ENCODE data around the gene COX8A.

The COX8A gene

DNA sequence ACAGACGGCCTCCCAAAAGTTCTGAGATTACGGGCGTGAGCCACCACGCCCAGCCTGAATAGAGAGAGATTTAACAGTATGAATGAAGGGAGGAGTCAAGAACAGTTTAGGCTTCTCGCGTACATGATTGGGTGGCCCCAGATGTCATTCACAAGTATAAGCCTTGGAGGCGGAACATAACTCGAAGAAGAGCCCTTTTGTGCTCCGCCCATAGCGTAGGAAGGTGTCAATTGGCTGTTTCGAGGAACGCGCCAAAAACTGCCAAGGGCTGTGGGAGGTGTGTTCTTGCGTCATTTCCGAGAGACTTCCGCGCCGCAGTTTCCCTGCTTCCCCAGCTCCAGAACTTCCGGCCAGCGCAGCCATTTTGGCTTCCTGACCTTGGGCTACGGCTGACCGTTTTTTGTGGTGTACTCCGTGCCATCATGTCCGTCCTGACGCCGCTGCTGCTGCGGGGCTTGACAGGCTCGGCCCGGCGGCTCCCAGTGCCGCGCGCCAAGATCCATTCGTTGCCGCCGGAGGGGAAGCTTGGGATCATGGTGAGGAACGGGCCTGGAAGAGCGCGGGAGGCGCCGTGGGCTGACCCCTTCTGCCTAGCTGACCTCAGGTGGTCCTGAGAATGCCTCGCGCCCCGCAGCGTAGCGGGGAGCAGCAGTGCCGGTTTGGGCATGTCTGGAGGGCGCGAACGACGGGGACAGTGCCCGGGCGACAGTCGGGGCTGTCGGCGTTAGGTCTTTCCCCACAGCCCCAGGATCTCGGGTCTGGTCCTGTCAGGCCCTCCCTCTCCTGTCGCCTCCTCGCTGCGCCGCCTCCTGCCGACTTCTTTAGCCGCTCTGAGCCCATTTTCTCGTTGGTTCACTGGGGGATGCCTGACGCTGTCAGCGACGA is at the start of gene COX8A:
Gene COX8A (plus strand): TSS at position 362 of the 885 bp plus-strand sequence. CDS start 61 bp downstream, at position 423.
- peaks cover 28% of the 10 kb centered on the region for H3K36me3 ChIP-seq
- peak; percentile 58; the same call in 1 of the 2 replicates for TF ChIP-seq Cebpa-rat (IDR thresholded peaks at IDR 0.05)
- peaks cover 18% of the 10 kb centered on the region; the same call in 1 of the 2 replicates for H4K20me1 ChIP-seq
- peak within 1 kb of the TSS; percentile 97 for H3K27ac ChIP-seq
- peak within 1 kb of the TSS; percentile 88 for H3K4me2 ChIP-seq
- no peaks in the 10 kb centered on the region for H3K9me3 ChIP-seq
- H3K4me3 ChIP-seq = peak within 1 kb of the TSS; percentile 84
- no peaks in the 10 kb centered on the region for H3K27me3 ChIP-seq
- peaks cover 34% of the 10 kb centered on the region for H3K4me1 ChIP-seq
- H3K9ac ChIP-seq = peak within 1 kb of the TSS; percentile 99

DNA sequence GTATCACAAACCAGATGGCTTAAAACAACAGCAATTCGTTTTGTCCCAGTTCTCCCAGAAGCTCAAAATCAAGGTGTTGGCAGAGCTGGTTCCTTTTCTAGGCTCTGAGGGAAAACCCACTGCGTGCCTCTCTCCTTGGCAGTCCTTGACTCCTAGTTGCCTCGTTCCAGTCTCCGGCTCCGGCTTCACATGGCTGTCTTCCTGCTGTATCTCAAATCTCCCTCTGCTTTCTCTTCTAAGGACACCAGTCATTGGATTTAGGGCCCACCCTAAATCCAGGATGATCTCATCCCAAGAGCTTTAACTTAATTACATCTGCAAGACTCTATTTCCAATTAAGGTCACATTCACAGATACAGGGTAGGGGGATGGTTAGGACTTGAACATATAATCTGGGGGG is 44.8 kb upstream of the COX8A start:
- Histone ChIP-seq H3K9ac (no peak overlapping the region), H3K36me3 (no peaks in the 10 kb centered on the region), H3K4me2 (no peak overlapping the region), H3K27ac (no peak overlapping the region), H3K4me3 (no peak overlapping the region), H3K4me1 (peaks cover 24% of the 10 kb centered on the region), H4K20me1 (no peaks in the 10 kb centered on the region), H3K27me3 (no peaks in the 10 kb centered on the region), H3K9me3 (no peaks in the 10 kb centered on the region)
- no peak for TF ChIP-seq Cebpa-rat (IDR thresholded peaks at IDR 0.05)

GRCh38 chr11:63931045-63931444 is 43.4 kb upstream of the COX8A start:
- no peaks in the 10 kb centered on the region for H3K9me3 ChIP-seq
- peak overlapping the region; percentile 50 for H3K4me2 ChIP-seq

GRCh38 chr11:63931876-63932275 is 42.5 kb upstream of the COX8A start:
- H3K4me2 ChIP-seq = no peak overlapping the region
- H3K9ac ChIP-seq = no peak overlapping the region
- no peak for TF ChIP-seq Cebpa-rat (IDR thresholded peaks at IDR 0.05)

More at GRCh38 chr11:63931045-63931444, 43.4 kb upstream of the COX8A start:
- Histone ChIP-seq H4K20me1 (no peaks in the 10 kb centered on the region), H3K4me3 (no peak overlapping the region), H3K27ac (peak overlapping the region; percentile 30; the same call in 1 of the 2 replicates), H3K4me1 (peaks cover 25% of the 10 kb centered on the region), H3K27me3 (no peaks in the 10 kb centered on the region), H3K9ac (peak overlapping the region; percentile 48; the same call in 1 of the 2 replicates), H3K36me3 (no peaks in the 10 kb centered on the region)
- no peak for TF ChIP-seq Cebpa-rat (IDR thresholded peaks at IDR 0.05)

GRCh38 chr11:63933459-63933858 is 41.0 kb upstream of the COX8A start:
- H3K4me3 ChIP-seq = no peak overlapping the region
- H3K36me3 ChIP-seq = no peaks in the 10 kb centered on the region
- TF ChIP-seq Cebpa-rat (IDR thresholded peaks at IDR 0.05) = no peak
- no peak overlapping the region for H3K27ac ChIP-seq
- H3K27me3 ChIP-seq = no peaks in the 10 kb centered on the region
- H3K9ac ChIP-seq = no peak overlapping the region
- no peak overlapping the region for H3K4me2 ChIP-seq
- peaks cover 34% of the 10 kb centered on the region for H3K4me1 ChIP-seq
- H4K20me1 ChIP-seq = no peaks in the 10 kb centered on the region
- H3K9me3 ChIP-seq = no peaks in the 10 kb centered on the region

More at GRCh38 chr11:63931876-63932275, 42.5 kb upstream of the COX8A start:
- Histone ChIP-seq H3K27ac (0 out of 2 replicates have a peak overlapping the region, but pooled peaks have one; percentile 14), H3K36me3 (no peaks in the 10 kb centered on the region), H3K4me3 (no peak overlapping the region), H3K9me3 (no peaks in the 10 kb centered on the region), H3K4me1 (peaks cover 25% of the 10 kb centered on the region), H4K20me1 (no peaks in the 10 kb centered on the region), H3K27me3 (no peaks in the 10 kb centered on the region)

DNA sequence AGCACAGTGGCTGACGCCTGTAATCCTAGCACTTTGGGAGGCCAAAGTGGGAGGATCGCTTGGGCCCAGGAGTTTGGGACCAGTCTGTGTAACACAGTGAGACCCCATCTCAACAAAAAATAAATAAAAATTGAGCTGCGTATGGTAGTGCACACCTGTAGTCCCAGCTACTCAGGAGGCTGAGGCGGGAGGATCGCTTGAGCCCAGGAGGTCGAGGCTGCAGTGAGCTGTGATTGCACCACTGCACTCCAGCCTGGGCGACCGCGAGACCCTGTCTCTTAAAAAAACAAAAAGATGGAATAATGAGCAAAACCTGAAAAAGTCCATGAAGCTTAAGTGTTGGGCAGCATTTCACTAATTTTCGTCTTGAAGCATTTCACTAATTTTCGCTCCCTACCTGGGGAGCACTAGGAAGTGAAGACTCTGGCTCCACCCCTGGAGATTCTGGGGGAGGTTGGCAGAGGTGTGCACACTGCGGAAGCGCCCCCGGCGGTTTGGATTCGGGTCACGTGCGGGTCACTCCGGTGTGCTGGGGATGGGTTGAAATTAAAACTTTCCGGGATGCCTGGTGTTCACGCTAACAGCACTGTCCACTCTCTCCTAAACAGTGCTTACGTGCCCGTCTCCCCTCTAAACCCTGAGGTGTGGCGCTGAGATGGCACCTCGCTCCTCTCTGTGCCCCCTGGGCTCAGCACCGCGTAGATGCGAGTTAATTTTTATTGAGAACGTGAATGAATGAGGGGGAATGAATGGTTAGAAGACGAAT is 36.5 kb upstream of the COX8A start:
- Histone ChIP-seq H3K4me1 (peaks cover 44% of the 10 kb centered on the region), H4K20me1 (peaks cover 31% of the 10 kb centered on the region), H3K9ac (peak overlapping the region; percentile 84), H3K4me2 (peak overlapping the region; percentile 89), H3K27me3 (no peaks in the 10 kb centered on the region), H3K36me3 (peaks cover 14% of the 10 kb centered on the region), H3K4me3 (peak overlapping the region; percentile 76), H3K9me3 (no peaks in the 10 kb centered on the region), H3K27ac (peak overlapping the region; percentile 31; the same call in 1 of the 2 replicates)
- no peak for TF ChIP-seq Cebpa-rat (IDR thresholded peaks at IDR 0.05)

DNA sequence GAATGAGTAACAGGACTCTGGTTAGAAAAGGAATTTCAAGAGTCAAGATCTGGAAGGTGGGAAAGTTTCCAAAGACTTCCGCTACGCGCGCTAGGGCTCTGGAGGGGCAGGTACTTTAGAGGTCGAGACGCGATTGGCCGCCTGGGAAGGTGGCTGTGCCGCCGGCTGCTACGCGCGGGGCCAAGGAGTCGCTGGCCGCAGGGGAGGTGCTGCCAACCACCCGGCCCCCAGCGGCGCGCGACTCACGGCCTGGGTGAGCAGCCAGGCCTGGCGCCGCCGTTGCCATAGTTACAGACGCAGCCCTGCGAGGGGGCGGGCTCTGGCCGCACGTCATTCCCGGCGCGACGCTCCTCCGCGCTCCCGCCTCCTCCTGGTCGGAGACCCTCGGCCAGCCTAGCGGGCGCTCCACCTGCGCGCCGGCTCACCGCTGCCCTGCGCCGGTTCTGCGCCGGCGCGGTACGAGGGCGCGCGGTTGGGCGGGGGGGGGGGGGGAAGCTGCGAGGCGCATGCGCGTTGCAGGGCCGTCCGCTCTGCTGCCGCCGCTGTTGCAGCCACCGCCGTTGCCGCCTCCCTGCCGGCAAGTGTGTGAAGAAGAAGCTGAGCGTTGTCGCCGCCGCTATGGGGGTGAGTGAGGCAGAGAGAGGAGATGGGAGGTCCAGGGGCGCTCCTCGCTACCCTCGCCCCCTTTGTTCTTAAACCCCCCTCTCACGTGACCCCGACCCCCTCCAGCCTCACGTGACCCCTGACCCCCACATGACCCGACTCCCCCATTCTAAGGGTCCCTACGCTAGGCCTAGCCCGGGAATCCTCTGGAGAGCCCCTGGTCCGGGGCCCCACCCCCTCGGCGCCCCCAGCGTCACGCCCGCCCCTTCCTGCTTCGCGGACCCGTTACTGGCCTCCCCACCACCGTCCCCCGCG is 35.7 kb upstream of the COX8A start, which contains the start of gene NAA40:
Gene NAA40 (plus strand): TSS at position 524 of the 918 bp plus-strand sequence. CDS start 95 bp downstream, at position 619.
- Histone ChIP-seq H3K27me3 (no peaks in the 10 kb centered on the region), H3K9me3 (no peaks in the 10 kb centered on the region), H3K36me3 (peaks cover 19% of the 10 kb centered on the region), H3K4me1 (peaks cover 52% of the 10 kb centered on the region), H3K4me3 (peak within 1 kb of the TSS; percentile 76), H3K4me2 (peak within 1 kb of the TSS; percentile 89), H3K9ac (peak within 1 kb of the TSS; percentile 84), H3K27ac (peak within 1 kb of the TSS; percentile 80), H4K20me1 (peaks cover 40% of the 10 kb centered on the region)
- TF ChIP-seq Cebpa-rat (IDR thresholded peaks at IDR 0.05) = no peak

- no peak for TF ChIP-seq Cebpa-rat (IDR thresholded peaks at IDR 0.05)
- H3K4me3 ChIP-seq = peak overlapping the region; percentile 76
- H4K20me1 ChIP-seq = peaks cover 47% of the 10 kb centered on the region
- no peaks in the 10 kb centered on the region for H3K27me3 ChIP-seq
- peaks cover 49% of the 10 kb centered on the region for H3K4me1 ChIP-seq
- H3K9ac ChIP-seq = peak overlapping the region; percentile 84
- peaks cover 21% of the 10 kb centered on the region for H3K36me3 ChIP-seq
- peak overlapping the region; percentile 78 for H3K4me2 ChIP-seq
- H3K27ac ChIP-seq = peak overlapping the region; percentile 80
- no peaks in the 10 kb centered on the region for H3K9me3 ChIP-seq
Measured at GRCh38 chr11:63939397-63939891, 35.0 kb upstream of the COX8A start.
